Measurements from ENCODE around the gene ZMYM1. TPM values are rescaled to one million over a fixed set of nuclear protein-coding genes. Genes with fewer than 3 reads are reported as not detected.
"Not testable (repeated sequence)": the region's sequence is repeated elsewhere in the genome, so short reads cannot be mapped to it uniquely, and the experiment has no call there.

Gene ZMYM1
- polyA plus RNA-seq, 2 donors, result 3.1 to 7.8 TPM

DNA sequence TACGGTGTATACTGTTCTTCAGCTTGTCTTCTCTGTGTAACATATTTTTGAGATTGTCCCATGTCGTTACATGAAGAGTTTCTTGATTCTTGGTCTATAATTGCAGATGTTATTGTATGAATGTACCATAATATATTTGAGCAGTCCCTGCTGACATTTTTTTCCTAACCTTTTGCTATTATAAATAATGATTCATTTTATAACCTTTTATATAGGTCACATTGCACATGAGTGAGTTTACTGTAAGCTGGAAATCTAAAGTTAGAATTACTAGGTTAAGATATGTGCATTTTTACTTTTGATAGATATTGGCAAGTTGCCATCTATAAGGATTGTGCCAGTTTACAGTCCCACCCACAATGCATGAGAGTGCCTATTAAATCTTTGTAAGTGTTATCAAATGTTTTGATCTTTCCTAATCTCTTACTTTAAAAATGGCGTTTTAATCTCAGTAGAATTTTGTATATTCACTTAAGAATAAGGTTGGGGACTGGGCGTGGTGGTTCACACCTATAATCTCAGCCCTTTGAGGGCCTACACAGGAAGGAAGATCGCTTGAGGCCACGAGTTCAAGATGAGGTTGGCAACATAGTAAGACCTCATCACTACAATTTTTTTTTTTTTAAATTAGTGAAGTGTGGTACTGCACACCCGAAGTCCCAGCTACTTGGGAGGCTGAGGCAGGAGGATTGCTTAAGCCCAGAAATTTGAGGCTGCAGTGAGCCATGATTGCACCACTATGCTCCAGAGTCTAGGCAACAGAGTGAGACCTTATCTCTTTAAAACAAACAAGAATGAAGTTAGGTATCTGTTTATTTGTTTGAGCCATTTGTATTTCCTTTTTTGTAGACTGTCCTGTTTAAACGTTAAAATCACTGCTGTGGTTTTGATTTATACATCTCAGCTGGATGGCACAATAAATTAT, 36.5 kb downstream of the ZMYM1 start:
- Histone ChIP-seq H3K9me3 (ENCODE audit: control insufficient read depth in 2 of 2, insufficient read depth in 1 of 2, low read depth in 1 of 2, low read length in 1 of 2) (no peaks in the 10 kb centered on the region), H3K36me3 (ENCODE audit: control insufficient read depth in 2 of 2, insufficient read depth in 2 of 2, low read length in 1 of 2) (no peaks in the 10 kb centered on the region), H3K4me3 (ENCODE audit: low read depth in 1 of 2, low read length in 2 of 2) (no peak overlapping the region), H3K27me3 (ENCODE audit: control insufficient read depth in 1 of 2, insufficient read depth in 2 of 2, low read length in 2 of 2) (no peaks in the 10 kb centered on the region), H3K27ac (ENCODE audit: low read depth in 2 of 2, low read length in 1 of 2) (no peak overlapping the region), H3K4me1 (ENCODE audit: control insufficient read depth in 2 of 2, insufficient read depth in 2 of 2, low read length in 1 of 2) (peaks cover 0 to 2% of the 10 kb centered on the region in 2 donors)
- WGBS, 2 donors, result 78 to 82% methylated on average over 8 of the region's 8 CpGs

GRCh38 chr1:35120458-35121133, 41.4 kb downstream of the ZMYM1 start:
- Histone ChIP-seq H3K27me3 (ENCODE audit: control insufficient read depth in 1 of 2, insufficient read depth in 2 of 2, low read length in 2 of 2) (no peaks in the 10 kb centered on the region), H3K27ac (ENCODE audit: low read depth in 2 of 2, low read length in 1 of 2) (no peak overlapping the region), H3K9me3 (ENCODE audit: control insufficient read depth in 2 of 2, insufficient read depth in 1 of 2, low read depth in 1 of 2, low read length in 1 of 2) (no peaks in the 10 kb centered on the region), H3K4me1 (ENCODE audit: control insufficient read depth in 2 of 2, insufficient read depth in 2 of 2, low read length in 1 of 2) (peaks cover 0 to 9% of the 10 kb centered on the region in 2 donors), H3K36me3 (ENCODE audit: control insufficient read depth in 2 of 2, insufficient read depth in 2 of 2, low read length in 1 of 2) (no peaks in the 10 kb centered on the region), H3K4me3 (ENCODE audit: low read depth in 1 of 2, low read length in 2 of 2) (peak overlapping the region; percentile 24 to 36)
- 23 to 26% methylated on average over 36 of the region's 36 CpGs for WGBS, 2 donors

DNA sequence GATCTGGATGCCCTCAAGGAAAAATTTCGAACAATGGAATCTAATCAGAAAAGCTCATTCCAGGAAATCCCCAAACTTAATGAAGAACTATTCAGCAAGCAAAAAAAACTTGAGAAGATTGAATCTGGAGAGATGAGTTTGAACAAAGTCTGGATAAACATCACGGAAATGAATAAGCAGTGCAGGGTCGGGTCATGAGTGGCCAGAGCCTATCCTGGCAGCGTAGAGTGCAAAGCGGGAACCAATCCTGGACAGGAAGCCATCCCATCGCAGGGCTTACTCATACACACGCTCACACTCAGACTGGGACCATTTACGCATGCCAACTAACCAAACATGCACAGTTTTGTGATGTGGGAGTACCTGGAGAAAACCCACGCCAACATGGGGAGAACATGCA, 43.1 kb downstream of the ZMYM1 start:
- no peak overlapping the region for H3K4me3 ChIP-seq (ENCODE audit: low read depth in 1 of 2, low read length in 2 of 2)
- no peaks in the 10 kb centered on the region for H3K27me3 ChIP-seq (ENCODE audit: control insufficient read depth in 1 of 2, insufficient read depth in 2 of 2, low read length in 2 of 2)
- WGBS, 2 donors, result 50 to 78% methylated on average over 9 of the region's 9 CpGs
- H3K9me3 ChIP-seq (ENCODE audit: control insufficient read depth in 2 of 2, insufficient read depth in 1 of 2, low read depth in 1 of 2, low read length in 1 of 2), result no peaks in the 10 kb centered on the region
- H3K36me3 ChIP-seq (ENCODE audit: control insufficient read depth in 2 of 2, insufficient read depth in 2 of 2, low read length in 1 of 2), result no peaks in the 10 kb centered on the region
- peaks cover 0 to 9% of the 10 kb centered on the region in 2 donors for H3K4me1 ChIP-seq (ENCODE audit: control insufficient read depth in 2 of 2, insufficient read depth in 2 of 2, low read length in 1 of 2)
- H3K27ac ChIP-seq (ENCODE audit: low read depth in 2 of 2, low read length in 1 of 2), result no peak overlapping the region

GRCh38 chr1:35126546-35126945, 47.4 kb downstream of the ZMYM1 start:
- H3K27me3 ChIP-seq (ENCODE audit: control insufficient read depth in 1 of 2, insufficient read depth in 2 of 2, low read length in 2 of 2), result no peaks in the 10 kb centered on the region
- no peak overlapping the region for H3K27ac ChIP-seq (ENCODE audit: low read depth in 2 of 2, low read length in 1 of 2)
- no peaks in the 10 kb centered on the region for H3K36me3 ChIP-seq (ENCODE audit: control insufficient read depth in 2 of 2, insufficient read depth in 2 of 2, low read length in 1 of 2)
- no peaks in the 10 kb centered on the region for H3K9me3 ChIP-seq (ENCODE audit: control insufficient read depth in 2 of 2, insufficient read depth in 1 of 2, low read depth in 1 of 2, low read length in 1 of 2)
- H3K4me3 ChIP-seq (ENCODE audit: low read depth in 1 of 2, low read length in 2 of 2), result no peak overlapping the region
- WGBS, 2 donors, result 63 to 81% methylated on average over 1 of the region's 1 CpG
- H3K4me1 ChIP-seq (ENCODE audit: control insufficient read depth in 2 of 2, insufficient read depth in 2 of 2, low read length in 1 of 2), result peaks cover 0 to 3% of the 10 kb centered on the region in 2 donors

GRCh38 chr1:35129080-35129479, 49.9 kb downstream of the ZMYM1 start:
- Histone ChIP-seq H3K27ac (ENCODE audit: low read depth in 2 of 2, low read length in 1 of 2) (no peak overlapping the region), H3K9me3 (ENCODE audit: control insufficient read depth in 2 of 2, insufficient read depth in 1 of 2, low read depth in 1 of 2, low read length in 1 of 2) (no peaks in the 10 kb centered on the region), H3K27me3 (ENCODE audit: control insufficient read depth in 1 of 2, insufficient read depth in 2 of 2, low read length in 2 of 2) (no peaks in the 10 kb centered on the region), H3K4me3 (ENCODE audit: low read depth in 1 of 2, low read length in 2 of 2) (no peak overlapping the region), H3K36me3 (ENCODE audit: control insufficient read depth in 2 of 2, insufficient read depth in 2 of 2, low read length in 1 of 2) (no peaks in the 10 kb centered on the region), H3K4me1 (ENCODE audit: control insufficient read depth in 2 of 2, insufficient read depth in 2 of 2, low read length in 1 of 2) (no peaks in the 10 kb centered on the region)

GRCh38 chr1:35136780-35137179, 57.6 kb downstream of the ZMYM1 start:
- no peak overlapping the region for H3K27ac ChIP-seq (ENCODE audit: low read depth in 2 of 2, low read length in 1 of 2)
- H3K9me3 ChIP-seq (ENCODE audit: control insufficient read depth in 2 of 2, insufficient read depth in 1 of 2, low read depth in 1 of 2, low read length in 1 of 2), result no peaks in the 10 kb centered on the region
- H3K4me1 ChIP-seq (ENCODE audit: control insufficient read depth in 2 of 2, insufficient read depth in 2 of 2, low read length in 1 of 2), result no peaks in the 10 kb centered on the region
- no peaks in the 10 kb centered on the region for H3K27me3 ChIP-seq (ENCODE audit: control insufficient read depth in 1 of 2, insufficient read depth in 2 of 2, low read length in 2 of 2)
- H3K36me3 ChIP-seq (ENCODE audit: control insufficient read depth in 2 of 2, insufficient read depth in 2 of 2, low read length in 1 of 2), result no peaks in the 10 kb centered on the region
- H3K4me3 ChIP-seq (ENCODE audit: low read depth in 1 of 2, low read length in 2 of 2), result no peak overlapping the region
- 86 to 95% methylated on average over 3 of the region's 3 CpGs for WGBS, 2 donors

- not testable (repeated sequence) for H3K4me1 ChIP-seq (ENCODE audit: control insufficient read depth in 2 of 2, insufficient read depth in 2 of 2, low read length in 1 of 2); H3K4me3 ChIP-seq (ENCODE audit: low read depth in 1 of 2, low read length in 2 of 2); H3K36me3 ChIP-seq (ENCODE audit: control insufficient read depth in 2 of 2, insufficient read depth in 2 of 2, low read length in 1 of 2); H3K27ac ChIP-seq (ENCODE audit: low read depth in 2 of 2, low read length in 1 of 2); H3K9me3 ChIP-seq (ENCODE audit: control insufficient read depth in 2 of 2, insufficient read depth in 1 of 2, low read depth in 1 of 2, low read length in 1 of 2); H3K27me3 ChIP-seq (ENCODE audit: control insufficient read depth in 1 of 2, insufficient read depth in 2 of 2, low read length in 2 of 2)
- WGBS, 2 donors, result 93 to 94% methylated on average over 5 of the region's 5 CpGs
Measured at GRCh38 chr1:35137590-35137989, 58.4 kb downstream of the ZMYM1 start.

- not testable (repeated sequence) for H3K9me3 ChIP-seq (ENCODE audit: control insufficient read depth in 2 of 2, insufficient read depth in 1 of 2, low read depth in 1 of 2, low read length in 1 of 2); H3K27me3 ChIP-seq (ENCODE audit: control insufficient read depth in 1 of 2, insufficient read depth in 2 of 2, low read length in 2 of 2); H3K4me1 ChIP-seq (ENCODE audit: control insufficient read depth in 2 of 2, insufficient read depth in 2 of 2, low read length in 1 of 2); H3K36me3 ChIP-seq (ENCODE audit: control insufficient read depth in 2 of 2, insufficient read depth in 2 of 2, low read length in 1 of 2); H3K4me3 ChIP-seq (ENCODE audit: low read depth in 1 of 2, low read length in 2 of 2); H3K27ac ChIP-seq (ENCODE audit: low read depth in 2 of 2, low read length in 1 of 2)
Measured at GRCh38 chr1:35142294-35142693, 63.1 kb downstream of the ZMYM1 start.

- not testable (repeated sequence) for H3K4me1 ChIP-seq (ENCODE audit: control insufficient read depth in 2 of 2, insufficient read depth in 2 of 2, low read length in 1 of 2); H3K9me3 ChIP-seq (ENCODE audit: control insufficient read depth in 2 of 2, insufficient read depth in 1 of 2, low read depth in 1 of 2, low read length in 1 of 2); H3K27me3 ChIP-seq (ENCODE audit: control insufficient read depth in 1 of 2, insufficient read depth in 2 of 2, low read length in 2 of 2); H3K4me3 ChIP-seq (ENCODE audit: low read depth in 1 of 2, low read length in 2 of 2); H3K27ac ChIP-seq (ENCODE audit: low read depth in 2 of 2, low read length in 1 of 2); H3K36me3 ChIP-seq (ENCODE audit: control insufficient read depth in 2 of 2, insufficient read depth in 2 of 2, low read length in 1 of 2)
- WGBS, 2 donors, result 75 to 78% methylated on average over 9 of the region's 9 CpGs
Measured at GRCh38 chr1:35142728-35143127, 63.5 kb downstream of the ZMYM1 start.

All from esophagus (tissue), 2 donors.